ENCODE results near the gene CEP112.

The CEP112 gene

DNA sequence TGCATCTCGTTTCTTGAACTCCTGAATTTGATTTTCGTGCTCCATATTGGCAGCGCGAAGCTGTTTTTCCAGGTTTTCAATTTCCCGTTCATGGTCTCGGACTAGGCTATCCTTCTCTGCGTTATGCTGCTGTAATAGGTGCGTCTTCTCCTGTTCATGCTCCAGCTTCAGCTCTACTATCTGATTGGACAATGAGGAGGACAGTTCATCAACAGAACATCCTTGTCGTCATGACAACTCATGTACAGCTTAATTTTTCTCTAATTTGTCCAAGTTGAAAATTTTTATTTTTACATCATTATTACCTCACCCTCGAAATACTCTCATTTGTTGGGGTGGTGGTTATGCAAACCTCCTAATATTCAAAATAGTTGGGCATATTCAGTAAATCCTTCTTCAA is 289.8 kb downstream of the CEP112 start:
- Histone ChIP-seq H3K4ac (ENCODE audit: low read depth, low read length) (no peak overlapping the region), H4K8ac (ENCODE audit: low read depth, low read length) (no peak overlapping the region), H3K9me3 (ENCODE audit: insufficient read depth, low read depth, low read length) (no peaks in the 10 kb centered on the region), H3K4me2 (ENCODE audit: low read length) (no peak overlapping the region), H3K79me1 (ENCODE audit: low read length) (no peaks in the 10 kb centered on the region), H3K4me1 (ENCODE audit: control insufficient read depth in 1 of 2, insufficient read depth in 2 of 2, low read length in 2 of 2) (no peaks in the 10 kb centered on the region), H3K79me2 (ENCODE audit: control insufficient read depth, insufficient read depth, low read length, poor library complexity) (no peaks in the 10 kb centered on the region), H2BK5ac (ENCODE audit: low read depth, low read length, poor library complexity) (no peak overlapping the region), H2AK5ac (ENCODE audit: low read length) (no peak overlapping the region), H3K27ac (ENCODE audit: low read depth, low read length) (no peak overlapping the region), H3K14ac (ENCODE audit: low read length) (no peak overlapping the region), H3K9ac (ENCODE audit: low read length) (no peak overlapping the region), H4K91ac (ENCODE audit: low read depth, low read length) (no peak overlapping the region), H3K27me3 (ENCODE audit: insufficient read depth, low read length) (no peaks in the 10 kb centered on the region), H2AFZ (ENCODE audit: insufficient read depth, low read length, poor library complexity) (no peak overlapping the region), H4K12ac (ENCODE audit: low read depth, low read length) (no peak overlapping the region), H3K18ac (ENCODE audit: low read length) (no peak overlapping the region), H2BK120ac (ENCODE audit: insufficient read depth, low read length, poor library complexity) (no peak overlapping the region), H3K4me3 (ENCODE audit: low read depth, low read length) (no peak overlapping the region), H2BK12ac (ENCODE audit: low read length) (no peak overlapping the region), H3K23ac (ENCODE audit: low read length) (no peak overlapping the region), H3K36me3 (ENCODE audit: control insufficient read depth in 1 of 2, insufficient read depth in 2 of 2, low read length in 2 of 2) (no peaks in the 10 kb centered on the region)
- 100% methylated on average over 1 of the region's 10 CpGs for WGBS (ENCODE audit: extremely low coverage, insufficient coverage, insufficient read length)
- DNase-seq, result no peak

DNA sequence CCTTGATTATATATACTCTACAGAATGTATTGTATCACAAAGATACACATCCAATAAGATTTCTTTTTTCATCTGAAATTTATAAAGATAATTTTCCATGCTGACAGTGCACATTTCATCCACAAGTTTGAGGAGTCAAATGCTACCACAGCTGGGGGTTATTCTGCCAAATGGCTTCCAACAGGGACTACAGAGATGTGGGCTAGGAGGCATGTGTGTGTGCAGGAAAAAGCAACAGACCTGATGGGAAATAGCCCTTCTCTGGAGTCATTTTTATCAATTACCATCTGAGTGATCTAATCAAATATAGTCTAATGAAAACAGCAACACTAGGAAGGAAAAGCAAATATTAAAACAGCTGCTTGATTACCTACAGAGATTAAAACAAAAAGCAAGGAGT is 290.5 kb downstream of the CEP112 start:
- H3K36me3 ChIP-seq (ENCODE audit: control insufficient read depth in 1 of 2, insufficient read depth in 2 of 2, low read length in 2 of 2), result no peaks in the 10 kb centered on the region
- no peak overlapping the region for H3K9ac ChIP-seq (ENCODE audit: low read length)
- H3K27me3 ChIP-seq (ENCODE audit: insufficient read depth, low read length), result no peaks in the 10 kb centered on the region

DNA sequence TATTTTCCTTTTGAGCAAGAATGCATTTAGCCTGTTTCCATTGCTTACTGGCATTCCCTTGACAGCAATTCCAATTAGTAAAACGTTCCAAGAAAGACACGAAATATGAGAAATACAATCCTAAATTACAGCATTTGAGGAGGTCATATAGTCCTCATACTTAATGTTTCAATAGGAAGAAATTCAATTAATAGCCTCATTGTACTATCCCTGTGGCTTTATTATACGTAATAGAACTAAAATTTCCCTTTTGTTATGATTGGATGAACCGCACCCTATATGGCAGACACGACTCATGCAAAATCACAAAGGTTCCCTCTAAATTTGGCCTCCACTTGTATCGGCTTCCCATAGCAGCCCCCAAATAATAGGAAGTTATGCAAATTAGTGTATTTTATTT is 291.7 kb downstream of the CEP112 start:
- Histone ChIP-seq H3K9me3 (ENCODE audit: insufficient read depth, low read depth, low read length) (no peaks in the 10 kb centered on the region), H2AK5ac (ENCODE audit: low read length) (no peak overlapping the region), H4K12ac (ENCODE audit: low read depth, low read length) (no peak overlapping the region)

More for the DNA sequence above, 290.5 kb downstream of the CEP112 start:
- no peak overlapping the region for H2AK5ac ChIP-seq (ENCODE audit: low read length)
- no peak overlapping the region for H4K8ac ChIP-seq (ENCODE audit: low read depth, low read length)
- H3K79me1 ChIP-seq (ENCODE audit: low read length), result no peaks in the 10 kb centered on the region
- no peak overlapping the region for H2AFZ ChIP-seq (ENCODE audit: insufficient read depth, low read length, poor library complexity)
- H4K12ac ChIP-seq (ENCODE audit: low read depth, low read length), result no peak overlapping the region
- H3K14ac ChIP-seq (ENCODE audit: low read length), result no peak overlapping the region
- no peaks in the 10 kb centered on the region for H3K9me3 ChIP-seq (ENCODE audit: insufficient read depth, low read depth, low read length)
- H3K4ac ChIP-seq (ENCODE audit: low read depth, low read length), result no peak overlapping the region
- no peak overlapping the region for H3K4me3 ChIP-seq (ENCODE audit: low read depth, low read length)
- no peak overlapping the region for H3K27ac ChIP-seq (ENCODE audit: low read depth, low read length)
- no peak overlapping the region for H3K4me2 ChIP-seq (ENCODE audit: low read length)
- no peak overlapping the region for H2BK5ac ChIP-seq (ENCODE audit: low read depth, low read length, poor library complexity)
- no peak overlapping the region for H3K18ac ChIP-seq (ENCODE audit: low read length)
- no peaks in the 10 kb centered on the region for H3K79me2 ChIP-seq (ENCODE audit: control insufficient read depth, insufficient read depth, low read length, poor library complexity)
- H4K91ac ChIP-seq (ENCODE audit: low read depth, low read length), result no peak overlapping the region
- no peak overlapping the region for H3K23ac ChIP-seq (ENCODE audit: low read length)
- H3K4me1 ChIP-seq (ENCODE audit: control insufficient read depth in 1 of 2, insufficient read depth in 2 of 2, low read length in 2 of 2), result no peaks in the 10 kb centered on the region
- no peak for DNase-seq
- H2BK12ac ChIP-seq (ENCODE audit: low read length), result no peak overlapping the region
- no peak overlapping the region for H2BK120ac ChIP-seq (ENCODE audit: insufficient read depth, low read length, poor library complexity)

DNA sequence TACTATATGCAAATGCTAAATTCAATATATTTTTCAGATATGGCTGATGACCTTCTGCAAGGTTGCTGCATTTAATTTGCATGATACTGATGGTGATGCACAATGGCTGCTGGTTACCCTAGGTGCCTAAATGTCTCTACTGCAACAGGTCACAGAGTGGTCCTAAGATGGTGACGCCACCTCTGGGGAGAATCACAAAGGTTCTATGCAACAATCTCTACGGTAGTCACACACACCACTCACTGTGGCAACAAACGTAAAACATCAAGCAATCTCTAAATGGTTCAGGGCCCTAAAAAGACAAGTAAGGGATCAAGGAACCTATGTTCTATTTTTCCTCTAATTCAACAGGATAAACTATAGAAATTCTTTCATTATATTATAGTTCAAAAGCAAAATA is 293.3 kb downstream of the CEP112 start:
- H3K4me1 ChIP-seq (ENCODE audit: control insufficient read depth in 1 of 2, insufficient read depth in 2 of 2, low read length in 2 of 2), result no peaks in the 10 kb centered on the region
- no peak overlapping the region for H2AK5ac ChIP-seq (ENCODE audit: low read length)
- no peak overlapping the region for H2BK5ac ChIP-seq (ENCODE audit: low read depth, low read length, poor library complexity)
- H3K4ac ChIP-seq (ENCODE audit: low read depth, low read length), result no peak overlapping the region
- H3K27me3 ChIP-seq (ENCODE audit: insufficient read depth, low read length), result no peaks in the 10 kb centered on the region
- WGBS (ENCODE audit: extremely low coverage, insufficient coverage, insufficient read length), result no CpG with 5 or more reads among the region's 3 CpGs
- H4K91ac ChIP-seq (ENCODE audit: low read depth, low read length), result no peak overlapping the region
- DNase-seq, result no peak
- no peak overlapping the region for H3K27ac ChIP-seq (ENCODE audit: low read depth, low read length)
- H2BK12ac ChIP-seq (ENCODE audit: low read length), result no peak overlapping the region
- H3K23ac ChIP-seq (ENCODE audit: low read length), result no peak overlapping the region
- no peak overlapping the region for H3K9ac ChIP-seq (ENCODE audit: low read length)
- no peaks in the 10 kb centered on the region for H3K79me1 ChIP-seq (ENCODE audit: low read length)
- no peaks in the 10 kb centered on the region for H3K9me3 ChIP-seq (ENCODE audit: insufficient read depth, low read depth, low read length)
- no peak overlapping the region for H2AFZ ChIP-seq (ENCODE audit: insufficient read depth, low read length, poor library complexity)
- no peak overlapping the region for H3K4me3 ChIP-seq (ENCODE audit: low read depth, low read length)
- H3K4me2 ChIP-seq (ENCODE audit: low read length), result no peak overlapping the region
- H3K36me3 ChIP-seq (ENCODE audit: control insufficient read depth in 1 of 2, insufficient read depth in 2 of 2, low read length in 2 of 2), result no peaks in the 10 kb centered on the region
- no peak overlapping the region for H2BK120ac ChIP-seq (ENCODE audit: insufficient read depth, low read length, poor library complexity)
- no peak overlapping the region for H3K14ac ChIP-seq (ENCODE audit: low read length)
- no peak overlapping the region for H4K12ac ChIP-seq (ENCODE audit: low read depth, low read length)
- H3K18ac ChIP-seq (ENCODE audit: low read length), result no peak overlapping the region
- no peak overlapping the region for H4K8ac ChIP-seq (ENCODE audit: low read depth, low read length)
- no peaks in the 10 kb centered on the region for H3K79me2 ChIP-seq (ENCODE audit: control insufficient read depth, insufficient read depth, low read length, poor library complexity)

More for the DNA sequence above, 291.7 kb downstream of the CEP112 start:
- Histone ChIP-seq H3K4me3 (ENCODE audit: low read depth, low read length) (no peak overlapping the region), H2BK12ac (ENCODE audit: low read length) (no peak overlapping the region), H3K14ac (ENCODE audit: low read length) (no peak overlapping the region), H4K91ac (ENCODE audit: low read depth, low read length) (no peak overlapping the region), H3K4me2 (ENCODE audit: low read length) (no peak overlapping the region), H2AFZ (ENCODE audit: insufficient read depth, low read length, poor library complexity) (no peak overlapping the region), H4K8ac (ENCODE audit: low read depth, low read length) (no peak overlapping the region), H2BK5ac (ENCODE audit: low read depth, low read length, poor library complexity) (no peak overlapping the region), H3K27ac (ENCODE audit: low read depth, low read length) (no peak overlapping the region), H3K18ac (ENCODE audit: low read length) (no peak overlapping the region), H3K9ac (ENCODE audit: low read length) (no peak overlapping the region), H3K23ac (ENCODE audit: low read length) (no peak overlapping the region), H2BK120ac (ENCODE audit: insufficient read depth, low read length, poor library complexity) (no peak overlapping the region), H3K4ac (ENCODE audit: low read depth, low read length) (no peak overlapping the region), H3K79me2 (ENCODE audit: control insufficient read depth, insufficient read depth, low read length, poor library complexity) (no peaks in the 10 kb centered on the region), H3K79me1 (ENCODE audit: low read length) (no peaks in the 10 kb centered on the region), H3K4me1 (ENCODE audit: control insufficient read depth in 1 of 2, insufficient read depth in 2 of 2, low read length in 2 of 2) (no peaks in the 10 kb centered on the region), H3K36me3 (ENCODE audit: control insufficient read depth in 1 of 2, insufficient read depth in 2 of 2, low read length in 2 of 2) (no peaks in the 10 kb centered on the region), H3K27me3 (ENCODE audit: insufficient read depth, low read length) (no peaks in the 10 kb centered on the region)
- DNase-seq, result no peak
- no CpG with 5 or more reads among the region's 6 CpGs for whole genome bisulfite sequencing (ENCODE audit: extremely low coverage, insufficient coverage, insufficient read length)

DNA sequence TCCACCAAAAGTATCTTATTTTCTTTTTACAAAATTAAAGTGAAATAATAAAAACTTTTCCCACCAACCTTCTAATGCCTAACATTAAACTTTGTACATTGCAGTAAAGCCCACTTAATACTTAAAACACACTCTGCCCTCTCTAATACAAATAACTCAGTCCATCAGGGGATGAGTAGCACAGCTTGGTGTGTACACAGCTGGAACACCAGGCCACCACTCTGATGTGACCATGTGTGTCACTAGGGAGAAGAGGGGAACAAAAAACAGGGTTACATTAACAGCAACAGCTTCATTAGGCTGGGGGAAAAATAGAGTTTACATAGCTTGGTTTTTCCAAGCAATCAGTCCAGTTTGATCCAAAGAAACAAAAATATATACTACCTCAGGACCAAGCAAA is 295.0 kb downstream of the CEP112 start:
- no peak overlapping the region for H4K8ac ChIP-seq (ENCODE audit: low read depth, low read length)
- no peak overlapping the region for H3K4ac ChIP-seq (ENCODE audit: low read depth, low read length)
- H3K27me3 ChIP-seq (ENCODE audit: insufficient read depth, low read length), result no peaks in the 10 kb centered on the region
- no peaks in the 10 kb centered on the region for H3K9me3 ChIP-seq (ENCODE audit: insufficient read depth, low read depth, low read length)
- no peak overlapping the region for H2BK120ac ChIP-seq (ENCODE audit: insufficient read depth, low read length, poor library complexity)
- H2BK12ac ChIP-seq (ENCODE audit: low read length), result no peak overlapping the region
- no peak overlapping the region for H2BK5ac ChIP-seq (ENCODE audit: low read depth, low read length, poor library complexity)
- H3K79me2 ChIP-seq (ENCODE audit: control insufficient read depth, insufficient read depth, low read length, poor library complexity), result no peaks in the 10 kb centered on the region
- no peak overlapping the region for H3K23ac ChIP-seq (ENCODE audit: low read length)
- H3K36me3 ChIP-seq (ENCODE audit: control insufficient read depth in 1 of 2, insufficient read depth in 2 of 2, low read length in 2 of 2), result no peaks in the 10 kb centered on the region
- no peak for DNase-seq
- no peak overlapping the region for H4K12ac ChIP-seq (ENCODE audit: low read depth, low read length)
- no peaks in the 10 kb centered on the region for H3K4me1 ChIP-seq (ENCODE audit: control insufficient read depth in 1 of 2, insufficient read depth in 2 of 2, low read length in 2 of 2)
- no peak overlapping the region for H3K18ac ChIP-seq (ENCODE audit: low read length)
- H3K4me2 ChIP-seq (ENCODE audit: low read length), result no peak overlapping the region
- no peak overlapping the region for H3K27ac ChIP-seq (ENCODE audit: low read depth, low read length)
- H3K14ac ChIP-seq (ENCODE audit: low read length), result no peak overlapping the region
- H3K9ac ChIP-seq (ENCODE audit: low read length), result no peak overlapping the region
- no peak overlapping the region for H2AK5ac ChIP-seq (ENCODE audit: low read length)
- H2AFZ ChIP-seq (ENCODE audit: insufficient read depth, low read length, poor library complexity), result no peak overlapping the region
- H3K4me3 ChIP-seq (ENCODE audit: low read depth, low read length), result no peak overlapping the region
- no peak overlapping the region for H4K91ac ChIP-seq (ENCODE audit: low read depth, low read length)
- H3K79me1 ChIP-seq (ENCODE audit: low read length), result no peaks in the 10 kb centered on the region
